ENCODE measurements around the gene TATDN2. TPM values are rescaled to one million over a fixed set of nuclear protein-coding genes. Genes with fewer than 3 reads are reported as not detected.
"Not testable (repeated sequence)": the region's sequence is repeated elsewhere in the genome, so short reads cannot be mapped to it uniquely, and the experiment has no call there.

The TATDN2 gene
- total RNA-seq, 1 donor from 2014 or later: 11.4 TPM

- DNase-seq: not testable (repeated sequence)
Measured at GRCh38 chr3:10272476-10272875, 24.2 kb downstream of the TATDN2 start.

GRCh38 chr3:10272977-10273376 lies 24.7 kb downstream of the TATDN2 start:
- no peak for DNase-seq

- DNase-seq: no peak
Measured at GRCh38 chr3:10273702-10274305, 25.5 kb downstream of the TATDN2 start.

GRCh38 chr3:10274601-10275000 lies 26.3 kb downstream of the TATDN2 start:
- DNase-seq: no peak

GRCh38 chr3:10277115-10277625 lies 28.9 kb downstream of the TATDN2 start:
- DNase-seq: no peak

DNA sequence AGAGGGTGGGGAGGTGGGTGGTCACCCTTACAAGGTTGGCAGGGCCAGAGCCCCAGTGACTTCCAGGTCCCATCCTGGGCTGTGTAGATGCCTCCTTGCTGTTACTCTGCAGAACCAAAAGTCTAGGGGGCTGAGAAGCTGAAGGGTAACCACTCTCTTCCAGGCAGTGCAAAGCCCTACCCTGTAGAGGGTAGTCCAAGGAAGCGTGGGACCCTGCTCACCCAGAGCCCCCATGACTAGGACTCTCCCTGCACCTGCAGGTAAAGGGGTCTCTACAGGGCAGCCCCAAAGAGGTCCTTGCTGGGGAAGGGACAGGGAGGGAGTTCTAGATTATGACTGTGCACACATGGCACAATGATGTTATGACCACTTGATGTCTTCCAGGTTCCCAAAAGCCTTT lies 30.2 kb downstream of the TATDN2 start:
- DNase-seq: no peak

- no peak for DNase-seq
Measured at GRCh38 chr3:10279384-10280176, 31.3 kb downstream of the TATDN2 start.

DNA sequence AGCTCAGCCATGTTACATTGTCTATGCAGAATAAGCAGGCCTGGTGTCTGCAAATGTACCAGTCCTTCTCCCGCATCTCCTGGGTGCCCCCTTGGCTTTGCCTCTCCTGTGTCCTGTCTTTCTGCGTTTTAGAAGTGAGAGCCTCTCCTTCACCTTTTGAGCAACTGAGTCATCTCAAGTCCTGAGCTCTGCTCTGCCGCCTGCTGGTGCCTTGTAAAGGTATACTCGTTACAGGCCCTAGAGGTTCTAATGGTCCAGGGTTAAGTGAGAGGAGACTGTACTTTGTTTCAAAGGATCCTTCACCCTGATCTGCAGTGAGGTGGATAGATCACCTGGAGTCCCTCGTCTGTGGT lies 31.9 kb downstream of the TATDN2 start:
- peak; percentile 28 for DNase-seq

DNA sequence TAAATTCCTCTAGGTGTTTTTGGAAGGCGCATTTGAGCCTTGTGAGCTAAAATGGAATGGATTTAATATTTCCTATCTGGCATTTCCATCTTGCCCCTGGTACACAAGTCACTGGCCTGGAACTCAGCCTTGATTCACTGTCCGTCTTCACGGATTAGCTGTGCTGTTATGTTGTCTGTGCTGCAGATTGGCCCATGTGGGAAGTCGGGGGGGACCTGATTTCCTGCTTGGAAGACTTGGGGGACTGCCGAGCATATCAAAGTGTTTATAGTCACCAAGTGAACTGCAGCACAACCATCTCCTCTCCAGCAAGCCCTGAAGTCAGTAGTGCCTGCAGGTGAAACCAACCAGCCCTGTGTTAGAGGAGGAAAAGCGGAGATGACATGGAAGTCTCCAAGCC lies 32.3 kb downstream of the TATDN2 start:
- DNase-seq: no peak

- DNase-seq: no peak
Measured at GRCh38 chr3:10281951-10282350, 33.7 kb downstream of the TATDN2 start.

GRCh38 chr3:10283638-10284037 lies 35.4 kb downstream of the TATDN2 start:
- DNase-seq: no peak

DNA sequence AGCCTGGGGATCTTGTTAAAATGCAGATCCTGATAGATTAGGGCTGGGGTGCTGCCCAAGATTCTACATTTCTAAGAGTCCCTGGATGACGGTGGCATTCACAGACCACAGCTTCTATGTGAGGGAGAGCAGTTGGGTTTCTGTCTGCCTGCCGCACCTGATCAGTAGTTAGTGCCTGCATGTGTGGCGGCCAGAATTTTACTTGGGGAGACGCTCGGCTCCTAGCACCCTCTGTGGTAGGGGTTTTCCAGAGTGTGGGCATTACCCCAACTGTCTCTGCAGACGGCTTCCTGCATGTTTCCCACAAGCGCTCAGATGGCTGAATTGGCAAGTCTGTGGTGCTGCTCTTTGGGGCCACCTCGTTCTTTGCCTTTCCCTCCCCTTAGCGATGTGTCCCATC lies 36.2 kb downstream of the TATDN2 start:
- no peak for DNase-seq

DNA sequence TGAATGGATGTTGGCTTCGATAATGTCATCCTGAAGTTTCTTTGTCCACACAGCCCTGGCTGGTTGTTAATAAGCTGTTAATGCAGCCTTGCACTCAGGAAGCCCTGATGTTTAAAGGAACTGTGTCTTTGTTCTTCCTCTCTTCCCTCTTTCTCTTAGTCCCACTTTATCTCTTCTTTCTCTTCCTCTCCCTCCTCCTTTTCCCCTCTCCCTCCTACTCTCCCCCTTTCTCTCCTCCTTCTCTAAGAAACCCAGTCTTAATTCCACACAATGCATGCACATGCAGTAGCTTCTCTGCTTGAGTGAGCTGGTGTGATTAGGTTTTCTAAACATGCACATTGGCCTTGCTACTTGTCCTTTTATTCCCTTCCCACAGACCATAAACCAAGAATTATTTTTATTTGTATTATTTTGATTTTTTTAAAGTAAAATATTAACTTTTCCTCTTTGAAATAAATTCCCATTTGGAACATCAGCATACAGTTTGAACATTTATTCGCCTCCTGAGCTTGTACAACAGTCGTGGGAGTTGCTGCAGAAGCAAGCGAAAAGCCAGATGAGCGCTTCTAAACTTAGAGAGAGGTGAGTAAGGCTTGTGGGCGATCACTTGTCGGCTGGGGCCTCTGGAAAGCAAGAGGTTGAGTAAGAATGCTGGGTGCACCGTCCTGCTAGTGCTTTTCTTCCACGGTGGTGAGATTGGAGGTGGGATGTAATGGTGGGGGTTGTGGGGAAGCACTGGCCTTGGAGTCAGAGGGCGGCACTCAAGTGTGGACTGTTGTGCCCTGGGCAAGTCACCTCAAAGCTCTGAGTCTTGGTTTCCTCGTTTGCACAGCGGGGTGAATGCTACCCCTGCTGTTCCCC lies 37.2 kb downstream of the TATDN2 start:
- no peak for DNase-seq

DNA sequence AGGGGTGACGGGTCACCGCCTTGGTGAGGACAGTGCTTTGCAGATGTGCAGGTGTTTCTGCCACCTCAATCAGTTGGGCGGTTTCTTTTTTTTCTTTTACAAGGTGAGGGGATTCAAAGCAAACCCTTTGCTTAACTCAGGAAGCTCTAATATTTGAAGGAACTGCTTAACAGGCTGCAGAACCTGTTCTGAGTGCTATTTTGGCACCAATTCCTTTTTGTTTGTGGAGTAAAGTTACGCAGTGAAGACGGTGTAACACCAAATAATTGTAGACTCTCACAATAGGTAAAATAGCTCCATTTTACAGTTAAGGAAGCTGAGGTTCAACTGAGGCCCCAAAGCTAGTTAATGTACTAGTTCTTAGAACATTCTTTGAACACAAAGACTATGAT lies 37.9 kb downstream of the TATDN2 start:
- no peak for DNase-seq

DNA sequence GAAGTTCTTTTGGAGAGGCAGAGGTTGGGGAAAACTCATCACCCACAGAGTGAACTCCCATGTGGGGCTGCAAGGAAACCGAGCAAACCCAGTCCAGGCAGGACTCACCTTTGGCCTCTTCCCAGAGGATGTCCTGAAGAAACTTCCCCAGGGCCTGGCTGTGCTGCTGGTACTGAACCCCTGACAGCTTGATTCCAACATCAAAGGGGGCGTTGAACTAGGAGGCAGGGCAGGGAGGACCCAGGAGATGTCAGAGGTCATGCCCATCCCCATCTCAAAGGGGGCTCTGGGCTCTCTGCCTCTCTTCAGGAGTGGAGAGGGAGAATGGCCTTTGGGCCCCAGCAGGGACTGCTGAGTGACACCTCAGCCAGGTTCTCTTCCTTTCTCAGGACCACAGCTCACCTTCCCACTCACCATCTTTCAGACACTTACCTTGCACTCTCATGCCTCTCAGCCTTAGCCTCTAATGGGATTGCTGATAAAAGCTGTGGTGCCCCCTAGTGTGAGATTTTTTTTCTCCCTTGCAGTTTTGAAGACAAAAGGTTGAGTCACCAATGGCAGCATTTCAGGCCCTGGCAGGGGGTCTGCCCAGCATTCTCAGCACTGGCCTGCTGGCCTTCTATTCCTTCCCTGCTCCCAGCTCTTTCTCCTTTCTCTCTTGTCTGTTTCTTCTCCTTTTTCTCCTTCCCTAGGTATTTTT lies 38.5 kb downstream of the TATDN2 start:
- peak; percentile 92 for DNase-seq

- DNase-seq: no peak
Measured at GRCh38 chr3:10287936-10288574, 39.8 kb downstream of the TATDN2 start.

- no peak for DNase-seq
Measured at GRCh38 chr3:10288575-10288960, 40.3 kb downstream of the TATDN2 start.

DNA sequence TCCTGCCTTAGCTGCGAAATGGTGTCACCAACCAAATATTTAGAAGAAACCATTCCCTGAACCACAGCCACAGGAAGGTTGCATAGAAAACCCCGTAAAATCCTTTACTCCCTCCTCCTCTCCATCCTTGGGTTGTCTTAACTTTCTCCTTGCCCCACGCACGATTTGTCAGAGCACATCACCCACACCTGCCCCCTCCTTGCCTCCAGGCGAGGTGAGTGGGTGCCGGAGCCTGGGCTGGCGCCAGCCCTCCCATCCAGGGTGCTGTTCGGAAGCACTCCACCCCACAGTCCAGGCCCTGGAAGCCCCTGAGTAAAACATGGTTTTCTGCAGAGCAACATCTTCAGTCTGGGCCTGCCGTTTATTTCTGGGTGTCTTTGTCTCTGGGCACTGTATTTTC lies 40.8 kb downstream of the TATDN2 start:
- no peak for DNase-seq

DNA sequence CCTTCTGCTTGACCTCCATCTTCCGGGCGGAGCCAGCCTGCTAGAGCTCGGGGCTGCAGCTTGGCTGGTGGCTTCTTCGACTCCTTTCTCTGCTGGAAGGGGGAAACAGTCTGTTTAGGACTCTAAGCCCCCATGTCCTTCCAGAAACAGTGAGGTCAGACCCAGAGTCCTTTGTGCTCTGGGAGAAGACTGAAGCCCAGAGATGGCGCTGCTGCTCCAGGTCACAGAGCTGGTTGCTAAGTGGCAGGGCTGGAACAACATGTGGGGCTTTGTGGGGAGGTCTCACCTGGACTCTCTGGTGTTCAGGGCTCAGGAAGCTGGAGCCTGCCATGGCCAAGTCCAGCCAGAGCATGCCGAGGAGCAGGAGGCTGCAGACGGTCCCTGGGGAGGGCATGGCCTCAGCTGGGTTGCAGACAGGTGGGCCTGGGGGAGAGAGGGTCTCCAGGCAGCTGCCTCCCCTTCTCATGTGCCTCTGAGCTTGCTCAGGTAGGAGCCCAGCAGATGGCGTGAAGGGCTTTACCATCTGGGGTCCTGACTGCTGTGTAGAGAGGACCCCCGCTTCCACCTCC lies 41.6 kb downstream of the TATDN2 start:
- no peak for DNase-seq

- no peak for DNase-seq
Measured at GRCh38 chr3:10290481-10291176, 42.4 kb downstream of the TATDN2 start.

DNA sequence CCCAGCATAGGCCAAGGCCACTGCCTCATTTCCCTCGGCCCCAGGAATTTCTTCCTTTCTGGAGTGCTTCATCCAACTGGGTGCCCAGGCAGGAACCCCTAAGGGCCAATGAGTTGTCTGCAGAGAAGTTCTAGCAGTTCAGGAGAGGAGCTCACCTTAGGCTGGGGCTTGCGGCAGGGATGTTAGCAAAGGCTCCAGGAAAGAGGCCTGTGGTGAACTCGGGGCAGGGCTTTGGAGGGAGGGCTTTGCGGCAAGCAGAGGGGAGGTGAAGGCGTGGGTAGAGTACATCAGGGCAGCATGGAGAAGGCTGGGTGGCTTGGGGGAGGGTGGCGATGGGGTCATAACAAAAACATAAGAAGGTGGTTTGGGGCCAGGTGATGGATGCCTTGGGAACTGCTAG lies 43.4 kb downstream of the TATDN2 start:
- DNase-seq: no peak

Data from dermis blood vessel endothelial cell (primary cell).